NCI-H510A treated with DMSO at 0.1 percent for 48 hours (cell line): ENCODE results near the gene USP24.
"Not testable (repeated sequence)": the region's sequence is repeated elsewhere in the genome, so short reads cannot be mapped to it uniquely, and the experiment has no call there.

Experiments
- DNase-seq: peaks from one replicate; lab custom pipeline; 2025; lab: John Stamatoyannopoulos, UW

USP24 gene

GRCh38 chr1:55127827-55128343, 87.3 kb downstream of the USP24 start:
- no peak for DNase-seq

- DNase-seq: no peak
Observed at GRCh38 chr1:55124470-55124869, 90.7 kb downstream of the USP24 start.

GRCh38 chr1:55120538-55120937, 94.6 kb downstream of the USP24 start:
- no peak for DNase-seq

- no peak for DNase-seq
Observed at GRCh38 chr1:55118651-55119329, 96.4 kb downstream of the USP24 start.

GRCh38 chr1:55117941-55118340, 97.2 kb downstream of the USP24 start:
- no peak for DNase-seq

GRCh38 chr1:55109005-55109404, 106.2 kb downstream of the USP24 start:
- not testable (repeated sequence) for DNase-seq

GRCh38 chr1:55107101-55107500, 108.1 kb downstream of the USP24 start:
- no peak for DNase-seq

GRCh38 chr1:55103891-55104290, 111.3 kb downstream of the USP24 start:
- no peak for DNase-seq

GRCh38 chr1:55095095-55095494, 120.1 kb downstream of the USP24 start:
- no peak for DNase-seq

- no peak for DNase-seq
Observed at GRCh38 chr1:55092475-55092874, 122.7 kb downstream of the USP24 start.

- no peak for DNase-seq
Observed at GRCh38 chr1:55089683-55090082, 125.5 kb downstream of the USP24 start.

- DNase-seq: no peak
Observed at GRCh38 chr1:55088413-55088812, 126.8 kb downstream of the USP24 start.

GRCh38 chr1:55087439-55087838, 127.7 kb downstream of the USP24 start:
- no peak for DNase-seq

GRCh38 chr1:55084257-55084656, 130.9 kb downstream of the USP24 start:
- DNase-seq: no peak

GRCh38 chr1:55081905-55082296, 133.3 kb downstream of the USP24 start:
- no peak for DNase-seq

GRCh38 chr1:55081188-55081904, 133.8 kb downstream of the USP24 start:
- DNase-seq: no peak

GRCh38 chr1:55079651-55080050, 135.5 kb downstream of the USP24 start:
- no peak for DNase-seq

GRCh38 chr1:55078470-55078869, 136.7 kb downstream of the USP24 start:
- DNase-seq: no peak

GRCh38 chr1:55076356-55076755, 138.8 kb downstream of the USP24 start:
- no peak for DNase-seq

- DNase-seq: no peak
Observed at GRCh38 chr1:55074455-55074854, 140.7 kb downstream of the USP24 start.

GRCh38 chr1:55073187-55073916, 141.8 kb downstream of the USP24 start:
- peak; percentile 40 for DNase-seq

GRCh38 chr1:55071477-55071876, 143.7 kb downstream of the USP24 start:
- DNase-seq: peak; percentile 22
